Gastrocnemius medialis (tissue), 4 donors: Measurements from ENCODE around the gene PLXNA2.

Experiments
- POLR2A ChIP-seq, 2 donors: fragments of 450-650 bp; IDR thresholded peaks; one replicate each; pipeline ENCODE4 v1.6.1; 2017; ENCODE audit warnings: antibody characterized with exemption in 2 of 2, mild to moderate bottlenecking in 2 of 2, moderate library complexity in 2 of 2
- TF ChIP-seq, protein P1 (sequence below), 5 experiments: fragments of 450-650 bp in 3 of 5; fragments of 200-600 bp in 2 of 5; sonication (generic) in 2 of 5; IDR thresholded peaks in 4 of 5; conservative IDR thresholded peaks in 1 of 5; 1 replicate in 4 of 5; 2 replicates in 1 of 5; pipeline ENCODE4 v1.5.1; 2016 to 2019; ENCODE audit warnings: antibody characterized with exemption in 5 of 5, mild to moderate bottlenecking in 3 of 5, moderate library complexity in 3 of 5

DNA sequence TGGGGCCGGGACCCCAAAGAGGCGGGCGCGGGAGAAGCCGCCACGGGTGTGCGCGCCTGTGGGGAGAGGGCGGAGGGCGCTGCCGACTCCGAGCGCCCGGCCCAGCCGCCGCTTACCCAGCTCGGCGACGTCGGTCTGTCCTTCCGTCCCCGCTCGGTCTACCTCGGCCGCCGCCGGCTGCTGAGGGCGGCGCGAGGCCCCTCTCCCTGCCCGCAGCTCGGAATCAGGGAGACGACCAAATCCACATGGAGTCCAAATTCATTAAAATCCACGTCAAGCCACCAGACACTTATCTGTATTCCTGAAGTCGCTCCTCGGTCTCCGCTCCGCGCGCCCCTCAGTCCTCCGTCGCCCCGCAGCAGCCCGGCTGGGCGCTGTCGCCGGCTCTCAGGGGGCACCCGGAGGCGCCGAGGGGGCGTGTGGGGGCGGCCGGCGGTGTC, 637 bp downstream of the PLXNA2 start:
- TF ChIP-seq, protein P1, sequence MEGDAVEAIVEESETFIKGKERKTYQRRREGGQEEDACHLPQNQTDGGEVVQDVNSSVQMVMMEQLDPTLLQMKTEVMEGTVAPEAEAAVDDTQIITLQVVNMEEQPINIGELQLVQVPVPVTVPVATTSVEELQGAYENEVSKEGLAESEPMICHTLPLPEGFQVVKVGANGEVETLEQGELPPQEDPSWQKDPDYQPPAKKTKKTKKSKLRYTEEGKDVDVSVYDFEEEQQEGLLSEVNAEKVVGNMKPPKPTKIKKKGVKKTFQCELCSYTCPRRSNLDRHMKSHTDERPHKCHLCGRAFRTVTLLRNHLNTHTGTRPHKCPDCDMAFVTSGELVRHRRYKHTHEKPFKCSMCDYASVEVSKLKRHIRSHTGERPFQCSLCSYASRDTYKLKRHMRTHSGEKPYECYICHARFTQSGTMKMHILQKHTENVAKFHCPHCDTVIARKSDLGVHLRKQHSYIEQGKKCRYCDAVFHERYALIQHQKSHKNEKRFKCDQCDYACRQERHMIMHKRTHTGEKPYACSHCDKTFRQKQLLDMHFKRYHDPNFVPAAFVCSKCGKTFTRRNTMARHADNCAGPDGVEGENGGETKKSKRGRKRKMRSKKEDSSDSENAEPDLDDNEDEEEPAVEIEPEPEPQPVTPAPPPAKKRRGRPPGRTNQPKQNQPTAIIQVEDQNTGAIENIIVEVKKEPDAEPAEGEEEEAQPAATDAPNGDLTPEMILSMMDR (IDR thresholded peaks at IDR 0.05 in 4 of 5, conservative IDR thresholded peaks at IDR 0.05 in 1 of 5) = peak in 1 of 5 experiments; percentile 8
- no peak for TF ChIP-seq POLR2A (IDR thresholded peaks at IDR 0.05)
